HepG2 (cell line): ENCODE measurements around the gene MYL6. TPM values are rescaled to one million over a fixed set of nuclear protein-coding genes. Genes with fewer than 3 reads are reported as not detected.
A peak's percentile ranks its signal among the peaks of the same experiment; 100 is the strongest.

Experiments
- ATAC-seq: fragments of 200-7000 bp; cut with Tn5 transposase; 3 replicates; pipeline ENCODE4 v1.9.1; 2020; ENCODE audit warnings: mild to moderate bottlenecking, moderate library complexity
- BruUV-seq: library from RNA; stranded (reverse); fragments of 400-500 nt; replicated peaks from 2 replicates; lab custom pipeline; 2021; lab: Mats Ljungman, UMichigan
- CTCF ChIA-PET: fragments of 300-600 bp; formaldehyde crosslinking; extraction: SDS; loops from one replicate; lab custom pipeline; 2021; ENCODE audit warnings: low total read pairs, inconsistent platforms, low intra/inter-chr PET ratio; lab: Yijun Ruan, JAX
- POLR2A ChIA-PET: fragments of 350-600 bp; sonication (Branson Sonifier 250); formaldehyde crosslinking; loops from one replicate; lab custom pipeline; 2020; ENCODE audit warnings: antibody characterized with exemption, inconsistent platforms; lab: Yijun Ruan, JAX
- DNase-seq: peaks from one replicate; pipeline ENCODE4 v3.0.0-alpha.2; 2015; ENCODE audit warnings: low spot score
- FAIRE-seq: peaks from 3 replicates; lab custom pipeline; 2011; peaks lifted over from hg19 to GRCh38; lab: Jason Lieb, UNC
- H2AFZ ChIP-seq: one replicate; pipeline ENCODE4 v1.6.1; 2011; ENCODE audit warnings: low read length, inconsistent platforms
- H3K27ac ChIP-seq: fragments of 300-600 bp; 3 replicates; pipeline ENCODE4 v1.8.0; 2011; ENCODE audit warnings: mixed run types, mild to moderate bottlenecking, mixed read lengths, low read length, inconsistent platforms; ENCODE audit not compliant: insufficient read depth; ENCODE audit errors: extremely low read length
- H3K27me3 ChIP-seq, 2 experiments: fragments of 200-600 bp in 1 of 2; 2 replicates in 1 of 2; 3 replicates in 1 of 2; pipeline versions ENCODE4 v1.6.0 to v1.8.0; 2011; ENCODE audit warnings: low read length in 2 of 2, mild to moderate bottlenecking in 2 of 2, moderate library complexity in 2 of 2, inconsistent platforms in 1 of 2; ENCODE audit not compliant: insufficient read depth in 2 of 2, control insufficient read depth in 1 of 2
- H3K36me3 ChIP-seq, 2 experiments: fragments of 200-600 bp in 1 of 2; replicated peaks in 1 of 2; 2 replicates in 1 of 2; 3 replicates in 1 of 2; pipeline versions ENCODE4 v1.5.1 to v1.8.0; 2011; ENCODE audit warnings: low read length in 2 of 2, inconsistent platforms in 1 of 2; ENCODE audit not compliant: insufficient read depth in 2 of 2, control insufficient read depth in 1 of 2
- H3K4me1 ChIP-seq: 2 replicates; pipeline ENCODE4 v1.5.1; 2012; ENCODE audit warnings: low read length, inconsistent platforms; ENCODE audit not compliant: insufficient read depth
- H3K4me2 ChIP-seq: 2 replicates; pipeline ENCODE4 v1.6.0; 2011; ENCODE audit warnings: low read depth, low read length, inconsistent platforms
- H3K4me3 ChIP-seq, 3 experiments: fragments of 200-600 bp in 1 of 3; sonication (generic), shearing (Covaris generic) in 1 of 3; replicated peaks in 1 of 3; 2 replicates each; pipeline ENCODE4 v1.5.1; 2011 to 2016; ENCODE audit warnings: low read length in 3 of 3, inconsistent platforms in 2 of 3, low read depth in 2 of 3, mild to moderate bottlenecking in 2 of 3, control low read depth in 1 of 3, mixed read lengths in 1 of 3; ENCODE audit not compliant: insufficient read depth in 1 of 3
- H3K79me2 ChIP-seq: one replicate; pipeline ENCODE4 v1.6.1; 2011; ENCODE audit warnings: low read length, inconsistent platforms; ENCODE audit not compliant: insufficient read depth
- H3K9ac ChIP-seq: 2 replicates; pipeline ENCODE4 v1.6.0; 2011; ENCODE audit warnings: mild to moderate bottlenecking, low read depth, low read length, inconsistent platforms; ENCODE audit not compliant: insufficient read depth
- H3K9me3 ChIP-seq: 2 replicates; pipeline ENCODE4 v1.5.1; 2012; ENCODE audit warnings: mild to moderate bottlenecking, low read length
- H4K20me1 ChIP-seq: 2 replicates; pipeline ENCODE4 v1.6.0; 2011; ENCODE audit warnings: inconsistent platforms, mild to moderate bottlenecking, low read length, moderate library complexity; ENCODE audit not compliant: insufficient read depth
- CENPT ChIP-seq: sonication (generic); formaldehyde crosslinking; IDR thresholded peaks from 2 replicates; pipeline ENCODE4 v1.8.0; 2022; ENCODE audit warnings: low read depth, mild to moderate bottlenecking, moderate library complexity, missing genetic modification reagents
- FIP1L1 ChIP-seq: fragments of 200-400 bp; formaldehyde crosslinking; IDR thresholded peaks from 2 replicates; pipeline ENCODE4 v1.6.1; 2018; ENCODE audit warnings: low read depth, mild to moderate bottlenecking, low read length, moderate library complexity, borderline replicate concordance; ENCODE audit not compliant: insufficient read depth
- FOXA1 ChIP-seq, 2 experiments: fragments of 450-650 bp in 1 of 2; sonication (generic) in 1 of 2; formaldehyde crosslinking in 1 of 2; IDR thresholded peaks; 2 replicates each; pipeline versions ENCODE4 v1.4.0 to v1.6.1; 2016 to 2020; ENCODE audit warnings: missing genetic modification reagents in 1 of 2
- KDM5B ChIP-seq: sonication (generic); formaldehyde crosslinking; IDR thresholded peaks from 2 replicates; pipeline ENCODE4 v1.4.0; 2020; ENCODE audit warnings: missing genetic modification reagents, mild to moderate bottlenecking, borderline replicate concordance
- KMT2B ChIP-seq: IDR thresholded peaks from 2 replicates; pipeline ENCODE4 v1.6.1; 2016; ENCODE audit warnings: missing genetic modification reagents, missing compliant biosample characterization
- NCOA1 ChIP-seq: sonication (generic); formaldehyde crosslinking; IDR thresholded peaks from 2 replicates; pipeline ENCODE4 v1.9.0; 2021; ENCODE audit warnings: missing genetic modification reagents
- PPARG ChIP-seq: conservative IDR thresholded peaks from 2 replicates; pipeline ENCODE4 v1.6.1; 2016; ENCODE audit warnings: missing biosample characterization, missing genetic modification reagents
- SUZ12 ChIP-seq: fragments of 150-350 bp; IDR thresholded peaks from 2 replicates; pipeline ENCODE4 v1.6.1; 2014; ENCODE audit warnings: low read depth, low read length
- ZFP90 ChIP-seq: sonication (generic); formaldehyde crosslinking; IDR thresholded peaks from 2 replicates; pipeline ENCODE4 v1.8.0; 2022; ENCODE audit warnings: missing genetic modification reagents, mild to moderate bottlenecking, inconsistent platforms, borderline replicate concordance
- ZNF143 ChIP-seq: sonication (generic); formaldehyde crosslinking; IDR thresholded peaks from 2 replicates; pipeline ENCODE4 v1.4.0; 2020; ENCODE audit warnings: missing genetic modification reagents
- ZNF484 ChIP-seq: sonication (generic); formaldehyde crosslinking; IDR thresholded peaks from 2 replicates; pipeline ENCODE4 v1.5.1; 2020; ENCODE audit warnings: mild to moderate bottlenecking, low read depth, missing genetic modification reagents, borderline replicate concordance
- ZNF556 ChIP-seq: sonication (generic); formaldehyde crosslinking; IDR thresholded peaks from 2 replicates; pipeline ENCODE4 v1.4.0; 2020; ENCODE audit warnings: mild to moderate bottlenecking, missing genetic modification reagents, borderline replicate concordance
- ZNF720 ChIP-seq: sonication (generic); formaldehyde crosslinking; IDR thresholded peaks from 2 replicates; pipeline ENCODE4 v1.4.0; 2020; ENCODE audit warnings: missing genetic modification reagents
- ZNF781 ChIP-seq: sonication (generic); formaldehyde crosslinking; IDR thresholded peaks from 2 replicates; pipeline ENCODE4 v1.5.1; 2020; ENCODE audit warnings: borderline replicate concordance, mild to moderate bottlenecking, missing genetic modification reagents; ENCODE audit errors: not compliant biosample characterization
- ZNF792 ChIP-seq: IDR thresholded peaks from 2 replicates; pipeline ENCODE4 v1.6.1; 2016
- WGBS: methylation state at CpG from one replicate; pipeline ENCODE4 v1.1.6; 2017; ENCODE audit warnings: low lambda C conversion rate; 5-methylcytosine and 5-hydroxymethylcytosine counted together
- in situ Hi-C: cut with HindIII; loops from 2 replicates; pipeline ENCODE4 v1.10.0; 2017; ENCODE audit warnings: low pct_unique_long_range_greater_than_20kb; ENCODE audit not compliant: extremely low pct_ligation_motif_present
- intact Hi-C: fragments of 100-400 bp; cut with micrococcal nuclease; formaldehyde crosslinking; loops from one replicate; pipeline ENCODE4 v1.10.0; 2022; ENCODE audit not compliant: unreplicated experiment
- polyA plus RNA-seq, 8 experiments: library from polyadenylated mRNA; depleted of rRNA in 3 of 8; stranded (reverse) in 7 of 8; unstranded in 1 of 8; fragments of >200 nt; fragmentation: Illumina TruSeq in 4 of 8; extraction: Trizol in 4 of 8; gene quantifications; 2 replicates each; pipeline versions ENCODE4 v1.2.1 to v1.2.3, GENCODE V29; 2011 to 2016; ENCODE audit warnings: low read depth in 4 of 8, missing spikeins in 1 of 8, mixed read lengths in 1 of 8; ENCODE audit not compliant: insufficient read depth in 1 of 8
- total RNA-seq, 5 experiments: library from RNA; depleted of rRNA; stranded (reverse); fragments of >200 nt; fragmentation: Illumina TruSeq; extraction: Trizol; gene quantifications; 2 replicates each; pipeline ENCODE4 v1.2.3, GENCODE V29; 2016; ENCODE audit warnings: low read depth in 1 of 5
- TF ChIP-seq, protein P1 (sequence below): sonication (generic); formaldehyde crosslinking; conservative IDR thresholded peaks from 2 replicates; pipeline ENCODE4 v1.8.0; 2022; ENCODE audit warnings: low read depth, missing genetic modification reagents
- TF ChIP-seq, protein P2 (sequence below): sonication (generic); formaldehyde crosslinking; IDR thresholded peaks from 2 replicates; pipeline ENCODE4 v1.4.0; 2020; ENCODE audit warnings: mild to moderate bottlenecking, missing genetic modification reagents
- TF ChIP-seq, protein P3 (sequence below): sonication (generic); formaldehyde crosslinking; IDR thresholded peaks from 2 replicates; pipeline ENCODE4 v1.4.0; 2020; ENCODE audit warnings: missing genetic modification reagents
- TF ChIP-seq, protein P4 (sequence below): IDR thresholded peaks from 2 replicates; pipeline ENCODE4 v1.6.1; 2016; ENCODE audit warnings: low read depth, control low read depth

Gene MYL6
- total and polyA plus RNA-seq, 2 of the 13 experiments (the other 11 are each of a cell fraction or from before 2014, with no cell fraction given): 1,127 to 1,192 TPM

DNA sequence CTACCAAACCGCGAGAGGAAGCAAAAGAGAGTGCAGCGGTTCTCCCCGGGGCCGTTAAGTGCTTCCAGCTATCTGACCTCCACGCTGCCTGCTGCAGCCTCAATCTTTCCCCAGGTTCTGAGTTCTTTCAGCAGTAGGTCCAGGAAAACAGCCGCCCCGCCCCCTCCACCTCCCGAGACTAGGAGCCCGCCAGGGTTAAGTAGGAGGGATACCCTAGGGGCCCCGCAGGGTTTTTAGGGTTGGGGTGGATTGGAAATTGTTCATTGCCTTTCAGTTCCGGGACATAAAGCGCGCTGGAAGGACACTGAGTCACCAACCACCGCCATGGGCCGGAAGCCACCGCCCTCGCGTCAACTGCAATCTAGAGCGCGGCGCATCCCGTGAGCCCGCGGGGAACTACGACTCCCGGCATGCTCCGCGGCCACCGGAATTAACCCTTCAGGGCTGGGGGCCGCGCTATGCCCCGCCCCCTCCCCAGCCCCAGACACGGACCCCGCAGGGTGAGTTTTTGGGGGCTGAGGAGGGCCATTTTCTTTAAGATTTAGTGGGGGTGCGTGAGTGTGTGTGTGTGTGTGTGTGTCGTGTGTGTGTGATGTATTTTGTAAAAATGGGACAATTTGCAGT is 5.9 kb upstream of the MYL6 start, which contains the start of gene MYL6B:
Gene MYL6B, plus strand, starts transcription at position 456 of the 624 bp plus-strand sequence. CDS start 1,332 bp downstream, outside the sequence.
- no TSS peak for BruUV-seq
- POLR2A ChIA-PET: interaction anchor here (0.9 to 3.8 kb wide), 11 partner anchors 9 to 164 kb away, joined by 3 to 42 read pairs (median 6); partner anchors contain the start of genes CNPY2, ESYT1, PA2G4 and RNF41
- intact Hi-C loops: loop anchor here (2.0 kb wide), 1 partner anchor 33 kb away; the partner anchor contains the start of gene ZC3H10
- TF ChIP-seq, protein P1, sequence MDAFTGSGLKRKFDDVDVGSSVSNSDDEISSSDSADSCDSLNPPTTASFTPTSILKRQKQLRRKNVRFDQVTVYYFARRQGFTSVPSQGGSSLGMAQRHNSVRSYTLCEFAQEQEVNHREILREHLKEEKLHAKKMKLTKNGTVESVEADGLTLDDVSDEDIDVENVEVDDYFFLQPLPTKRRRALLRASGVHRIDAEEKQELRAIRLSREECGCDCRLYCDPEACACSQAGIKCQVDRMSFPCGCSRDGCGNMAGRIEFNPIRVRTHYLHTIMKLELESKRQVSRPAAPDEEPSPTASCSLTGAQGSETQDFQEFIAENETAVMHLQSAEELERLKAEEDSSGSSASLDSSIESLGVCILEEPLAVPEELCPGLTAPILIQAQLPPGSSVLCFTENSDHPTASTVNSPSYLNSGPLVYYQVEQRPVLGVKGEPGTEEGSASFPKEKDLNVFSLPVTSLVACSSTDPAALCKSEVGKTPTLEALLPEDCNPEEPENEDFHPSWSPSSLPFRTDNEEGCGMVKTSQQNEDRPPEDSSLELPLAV (CRISPR knock-in tag): no peak
- peak; percentile 94 for TF ChIP-seq ZNF143 (CRISPR knock-in tag)
- peak; percentile 67; the same call in 1 of the 2 replicates for TF ChIP-seq ZFP90
- TF ChIP-seq, protein P2, sequence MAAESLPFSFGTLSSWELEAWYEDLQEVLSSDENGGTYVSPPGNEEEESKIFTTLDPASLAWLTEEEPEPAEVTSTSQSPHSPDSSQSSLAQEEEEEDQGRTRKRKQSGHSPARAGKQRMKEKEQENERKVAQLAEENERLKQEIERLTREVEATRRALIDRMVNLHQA (CRISPR knock-in tag): no peak
- peak; percentile 73 for TF ChIP-seq SUZ12
- no peak for TF ChIP-seq ZNF556 (CRISPR knock-in tag)
- TF ChIP-seq FIP1L1: no peak
- TF ChIP-seq, protein P3, sequence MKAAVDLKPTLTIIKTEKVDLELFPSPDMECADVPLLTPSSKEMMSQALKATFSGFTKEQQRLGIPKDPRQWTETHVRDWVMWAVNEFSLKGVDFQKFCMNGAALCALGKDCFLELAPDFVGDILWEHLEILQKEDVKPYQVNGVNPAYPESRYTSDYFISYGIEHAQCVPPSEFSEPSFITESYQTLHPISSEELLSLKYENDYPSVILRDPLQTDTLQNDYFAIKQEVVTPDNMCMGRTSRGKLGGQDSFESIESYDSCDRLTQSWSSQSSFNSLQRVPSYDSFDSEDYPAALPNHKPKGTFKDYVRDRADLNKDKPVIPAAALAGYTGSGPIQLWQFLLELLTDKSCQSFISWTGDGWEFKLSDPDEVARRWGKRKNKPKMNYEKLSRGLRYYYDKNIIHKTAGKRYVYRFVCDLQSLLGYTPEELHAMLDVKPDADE (CRISPR knock-in tag): peak; percentile 25; the same call in 1 of the 2 replicates
- TF ChIP-seq CENPT (CRISPR knock-in tag): no peak
- TF ChIP-seq ZNF792 (CRISPR knock-in tag): 0 out of 2 replicates have a peak, but pooled peaks have one; percentile 29
- no peak for TF ChIP-seq ZNF484 (CRISPR knock-in tag)
- no peak for TF ChIP-seq NCOA1
- no peak for TF ChIP-seq ZNF781 (CRISPR knock-in tag)
- TF ChIP-seq KDM5B: 0 out of 2 replicates have a peak, but pooled peaks have one; percentile 31
- TF ChIP-seq ZNF720: no peak
- TF ChIP-seq KMT2B (CRISPR knock-in tag): peak; percentile 57; the same call in 1 of the 2 replicates
- TF ChIP-seq PPARG (CRISPR knock-in tag): 0 out of 2 replicates have a peak, but pooled peaks have one; percentile 11
- TF ChIP-seq, protein P4, sequence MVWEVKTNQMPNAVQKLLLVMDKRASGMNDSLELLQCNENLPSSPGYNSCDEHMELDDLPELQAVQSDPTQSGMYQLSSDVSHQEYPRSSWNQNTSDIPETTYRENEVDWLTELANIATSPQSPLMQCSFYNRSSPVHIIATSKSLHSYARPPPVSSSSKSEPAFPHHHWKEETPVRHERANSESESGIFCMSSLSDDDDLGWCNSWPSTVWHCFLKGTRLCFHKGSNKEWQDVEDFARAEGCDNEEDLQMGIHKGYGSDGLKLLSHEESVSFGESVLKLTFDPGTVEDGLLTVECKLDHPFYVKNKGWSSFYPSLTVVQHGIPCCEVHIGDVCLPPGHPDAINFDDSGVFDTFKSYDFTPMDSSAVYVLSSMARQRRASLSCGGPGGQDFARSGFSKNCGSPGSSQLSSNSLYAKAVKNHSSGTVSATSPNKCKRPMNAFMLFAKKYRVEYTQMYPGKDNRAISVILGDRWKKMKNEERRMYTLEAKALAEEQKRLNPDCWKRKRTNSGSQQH (CRISPR knock-in tag): 0 out of 2 replicates have a peak, but pooled peaks have one; percentile 53
- no peak for TF ChIP-seq FOXA1 (IDR thresholded peaks at IDR 0.05)
- TF ChIP-seq FOXA1 (CRISPR knock-in tag; IDR thresholded peaks at IDR 0.05): 0 out of 2 replicates have a peak, but pooled peaks have one; percentile 29

More for the DNA sequence above, 5.9 kb upstream of the MYL6 start, which contains the start of gene MYL6B:
- no peaks in the 10 kb centered on the region; a peak in 1 of 5 replicates for H3K27me3 ChIP-seq
- H3K36me3 ChIP-seq: 0 out of 5 replicates have a peak, but pooled peaks cover 0 to 1% of the 10 kb centered on the region in 2 experiments
- WGBS: under 1% methylated on average over 20 of the region's 37 CpGs
- peaks cover 39% of the 10 kb centered on the region for H3K4me1 ChIP-seq
- no peaks in the 10 kb centered on the region for H4K20me1 ChIP-seq
- ATAC-seq (peak; percentile 89), DNase-seq (peak; percentile 83), FAIRE-seq (peak; percentile 64)
- peak within 1 kb of the TSS; percentile 92 for H3K4me2 ChIP-seq
- H3K4me3 ChIP-seq: peak within 1 kb of the TSS; percentile 79 to 86 (median 82)
- peak within 1 kb of the TSS; percentile 76 for H3K9ac ChIP-seq
- peaks cover 15% of the 10 kb centered on the region for H3K79me2 ChIP-seq
- peak within 1 kb of the TSS; percentile 57 for H2AFZ ChIP-seq
- in situ Hi-C loops: no loop called here
- CTCF ChIA-PET: interaction anchor here (0.9 to 1.6 kb wide), 2 partner anchors 26 to 38 kb away, joined by 3 to 5 read pairs; no protein-coding TSS in a partner anchor
- peak within 1 kb of the TSS; percentile 89 for H3K27ac ChIP-seq
- no peaks in the 10 kb centered on the region for H3K9me3 ChIP-seq
